HEK293 (cell line): ENCODE results near the gene ALKBH7.
A peak's percentile ranks its signal among the peaks of the same experiment; 100 is the strongest.

Source experiments
- GFI1B ChIP-seq: fragments of 450-650 bp; formaldehyde crosslinking; IDR thresholded peaks from 2 replicates; pipeline ENCODE4 v1.5.1; 2016; ENCODE audit warnings: missing biosample characterization, missing genetic modification characterization
- GLIS1 ChIP-seq: fragments of 450-650 bp; formaldehyde crosslinking; IDR thresholded peaks from 2 replicates; pipeline ENCODE4 v1.5.1; 2016; ENCODE audit warnings: missing biosample characterization, missing genetic modification characterization
- HIC1 ChIP-seq: fragments of 450-650 bp; formaldehyde crosslinking; IDR thresholded peaks from 2 replicates; pipeline ENCODE4 v1.5.1; 2016; ENCODE audit warnings: missing biosample characterization, missing genetic modification characterization
- KLF16 ChIP-seq: fragments of 450-650 bp; formaldehyde crosslinking; IDR thresholded peaks from 2 replicates; pipeline ENCODE4 v1.5.1; 2017; ENCODE audit warnings: missing biosample characterization, missing genetic modification characterization
- SCRT1 ChIP-seq: fragments of 450-650 bp; formaldehyde crosslinking; IDR thresholded peaks from 2 replicates; pipeline ENCODE4 v1.5.1; 2016; ENCODE audit warnings: missing biosample characterization, missing genetic modification characterization, borderline replicate concordance
- SCRT2 ChIP-seq: fragments of 450-650 bp; formaldehyde crosslinking; IDR thresholded peaks from 2 replicates; pipeline ENCODE4 v1.5.1; 2016; ENCODE audit warnings: missing biosample characterization, missing genetic modification characterization
- ZBTB49 ChIP-seq: fragments of 450-650 bp; formaldehyde crosslinking; IDR thresholded peaks from 2 replicates; pipeline ENCODE4 v1.5.1; 2016; ENCODE audit warnings: missing biosample characterization, missing genetic modification characterization, low read depth
- ZBTB7A ChIP-seq: fragments of 450-650 bp; formaldehyde crosslinking; IDR thresholded peaks from 2 replicates; pipeline ENCODE4 v1.5.1; 2016; ENCODE audit warnings: low read depth, missing biosample characterization, missing genetic modification characterization
- ZEB2 ChIP-seq: fragments of 450-650 bp; formaldehyde crosslinking; IDR thresholded peaks from 2 replicates; pipeline ENCODE4 v1.5.1; 2016; ENCODE audit warnings: missing biosample characterization, missing genetic modification characterization
- ZNF140 ChIP-seq: fragments of 450-650 bp; formaldehyde crosslinking; IDR thresholded peaks from 2 replicates; pipeline ENCODE4 v1.5.1; 2016; ENCODE audit warnings: missing biosample characterization, missing genetic modification characterization
- ZNF155 ChIP-seq: fragments of 450-650 bp; formaldehyde crosslinking; IDR thresholded peaks from 2 replicates; pipeline ENCODE4 v1.5.1; 2016; ENCODE audit warnings: missing biosample characterization, missing genetic modification characterization
- ZNF169 ChIP-seq: fragments of 450-650 bp; formaldehyde crosslinking; IDR thresholded peaks from 2 replicates; pipeline ENCODE4 v1.5.1; 2016; ENCODE audit warnings: missing biosample characterization, missing genetic modification characterization
- ZNF2 ChIP-seq: fragments of 450-650 bp; formaldehyde crosslinking; IDR thresholded peaks from 2 replicates; pipeline ENCODE4 v1.5.1; 2016; ENCODE audit warnings: missing biosample characterization, missing genetic modification characterization
- ZNF23 ChIP-seq: fragments of 450-650 bp; formaldehyde crosslinking; IDR thresholded peaks from 2 replicates; pipeline ENCODE4 v1.5.1; 2016; ENCODE audit warnings: missing biosample characterization, missing genetic modification characterization, borderline replicate concordance
- ZNF350 ChIP-seq: fragments of 450-650 bp; formaldehyde crosslinking; IDR thresholded peaks from 2 replicates; pipeline ENCODE4 v1.5.0; 2017; ENCODE audit warnings: missing biosample characterization, mild to moderate bottlenecking, missing genetic modification characterization
- ZNF394 ChIP-seq: fragments of 450-650 bp; formaldehyde crosslinking; IDR thresholded peaks from 2 replicates; pipeline ENCODE4 v1.5.1; 2016; ENCODE audit warnings: missing biosample characterization, missing genetic modification characterization, mild to moderate bottlenecking, moderate library complexity, borderline replicate concordance
- ZNF514 ChIP-seq: fragments of 450-650 bp; formaldehyde crosslinking; IDR thresholded peaks from 2 replicates; pipeline ENCODE4 v1.5.1; 2016; ENCODE audit warnings: missing biosample characterization, missing genetic modification characterization
- ZNF530 ChIP-seq: fragments of 450-650 bp; formaldehyde crosslinking; IDR thresholded peaks from 2 replicates; pipeline ENCODE4 v1.5.1; 2016; ENCODE audit warnings: low read depth, missing biosample characterization, missing genetic modification characterization
- ZNF544 ChIP-seq: fragments of 450-650 bp; formaldehyde crosslinking; IDR thresholded peaks from 2 replicates; pipeline ENCODE4 v1.5.0; 2017; ENCODE audit warnings: missing biosample characterization, missing genetic modification characterization
- ZNF549 ChIP-seq: fragments of 450-650 bp; IDR thresholded peaks from 2 replicates; pipeline ENCODE4 v1.5.1; 2018; ENCODE audit warnings: missing biosample characterization, missing genetic modification characterization, mild to moderate bottlenecking, inconsistent platforms, moderate library complexity
- ZNF596 ChIP-seq: fragments of 450-650 bp; IDR thresholded peaks from 2 replicates; pipeline ENCODE4 v1.5.0; 2018; ENCODE audit warnings: missing biosample characterization, mild to moderate bottlenecking, missing genetic modification characterization, moderate library complexity
- ZNF621 ChIP-seq: fragments of 450-650 bp; formaldehyde crosslinking; IDR thresholded peaks from 2 replicates; pipeline ENCODE4 v1.5.1; 2017; ENCODE audit warnings: missing biosample characterization, missing genetic modification characterization
- ZNF624 ChIP-seq: fragments of 450-650 bp; formaldehyde crosslinking; IDR thresholded peaks from 2 replicates; pipeline ENCODE4 v1.5.1; 2017; ENCODE audit warnings: missing biosample characterization, missing genetic modification characterization
- ZNF626 ChIP-seq: fragments of 450-650 bp; sonication (Bioruptor Pico); formaldehyde crosslinking; IDR thresholded peaks from 2 replicates; pipeline ENCODE4 v1.5.1; 2018; ENCODE audit warnings: missing biosample characterization, missing genetic modification characterization, inconsistent platforms
- ZNF707 ChIP-seq: fragments of 450-650 bp; formaldehyde crosslinking; IDR thresholded peaks from 2 replicates; pipeline ENCODE4 v1.5.1; 2016; ENCODE audit warnings: missing biosample characterization, missing genetic modification characterization
- ZSCAN30 ChIP-seq: fragments of 450-650 bp; IDR thresholded peaks from 2 replicates; pipeline ENCODE4 v1.5.1; 2018; ENCODE audit warnings: missing biosample characterization, mild to moderate bottlenecking, missing genetic modification characterization, moderate library complexity
- TF ChIP-seq, protein P1 (sequence below): fragments of 450-650 bp; formaldehyde crosslinking; IDR thresholded peaks from 2 replicates; pipeline ENCODE4 v1.5.1; 2016; ENCODE audit warnings: missing biosample characterization, missing genetic modification characterization
- TF ChIP-seq, protein P2 (sequence below): fragments of 450-650 bp; formaldehyde crosslinking; IDR thresholded peaks from 2 replicates; pipeline ENCODE4 v1.5.1; 2016; ENCODE audit warnings: missing biosample characterization, missing genetic modification characterization
- TF ChIP-seq, protein P3 (sequence below): fragments of 450-650 bp; formaldehyde crosslinking; IDR thresholded peaks from 2 replicates; pipeline ENCODE4 v1.5.1; 2017; ENCODE audit warnings: missing biosample characterization, missing genetic modification characterization

Gene ALKBH7

GRCh38 chr19:6393074-6393982 is 20.7 kb downstream of the ALKBH7 start, which contains the start of gene GTF2F1 (continued):
- TF ChIP-seq, protein P1, sequence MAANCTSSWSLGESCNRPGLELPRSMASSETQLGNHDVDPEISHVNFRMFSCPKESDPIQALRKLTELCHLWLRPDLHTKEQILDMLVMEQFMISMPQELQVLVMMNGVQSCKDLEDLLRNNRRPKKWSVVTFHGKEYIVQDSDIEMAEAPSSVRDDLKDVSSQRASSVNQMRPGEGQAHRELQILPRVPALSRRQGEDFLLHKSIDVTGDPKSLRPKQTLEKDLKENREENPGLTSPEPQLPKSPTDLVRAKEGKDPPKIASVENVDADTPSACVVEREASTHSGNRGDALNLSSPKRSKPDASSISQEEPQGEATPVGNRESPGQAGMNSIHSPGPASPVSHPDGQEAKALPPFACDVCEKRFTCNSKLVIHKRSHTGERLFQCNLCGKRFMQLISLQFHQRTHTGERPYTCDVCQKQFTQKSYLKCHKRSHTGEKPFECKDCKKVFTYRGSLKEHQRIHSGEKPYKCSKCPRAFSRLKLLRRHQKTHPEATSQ = no peak
- no peak for TF ChIP-seq ZNF350 (tag by site-specific recombination)
- no peak; the same call in 1 of the 2 replicates for TF ChIP-seq ZNF2 (tag by site-specific recombination)
- TF ChIP-seq ZNF155 (tag by site-specific recombination) = no peak
- TF ChIP-seq ZNF707 (tag by site-specific recombination) = no peak
- no peak for TF ChIP-seq ZNF621 (tag by site-specific recombination)
- no peak for TF ChIP-seq SCRT1 (tag by site-specific recombination)
- no peak for TF ChIP-seq ZNF23
- no peak for TF ChIP-seq SCRT2
- TF ChIP-seq ZNF626 (tag by site-specific recombination) = no peak
- TF ChIP-seq GFI1B (tag by site-specific recombination) = no peak
- TF ChIP-seq ZBTB7A (tag by site-specific recombination) = 0 out of 2 replicates have a peak, but pooled peaks have one; percentile 45
- TF ChIP-seq ZNF624 = no peak
- 0 out of 2 replicates have a peak, but pooled peaks have one; percentile 36 for TF ChIP-seq KLF16 (tag by site-specific recombination)
- no peak for TF ChIP-seq ZBTB49
- TF ChIP-seq, protein P2, sequence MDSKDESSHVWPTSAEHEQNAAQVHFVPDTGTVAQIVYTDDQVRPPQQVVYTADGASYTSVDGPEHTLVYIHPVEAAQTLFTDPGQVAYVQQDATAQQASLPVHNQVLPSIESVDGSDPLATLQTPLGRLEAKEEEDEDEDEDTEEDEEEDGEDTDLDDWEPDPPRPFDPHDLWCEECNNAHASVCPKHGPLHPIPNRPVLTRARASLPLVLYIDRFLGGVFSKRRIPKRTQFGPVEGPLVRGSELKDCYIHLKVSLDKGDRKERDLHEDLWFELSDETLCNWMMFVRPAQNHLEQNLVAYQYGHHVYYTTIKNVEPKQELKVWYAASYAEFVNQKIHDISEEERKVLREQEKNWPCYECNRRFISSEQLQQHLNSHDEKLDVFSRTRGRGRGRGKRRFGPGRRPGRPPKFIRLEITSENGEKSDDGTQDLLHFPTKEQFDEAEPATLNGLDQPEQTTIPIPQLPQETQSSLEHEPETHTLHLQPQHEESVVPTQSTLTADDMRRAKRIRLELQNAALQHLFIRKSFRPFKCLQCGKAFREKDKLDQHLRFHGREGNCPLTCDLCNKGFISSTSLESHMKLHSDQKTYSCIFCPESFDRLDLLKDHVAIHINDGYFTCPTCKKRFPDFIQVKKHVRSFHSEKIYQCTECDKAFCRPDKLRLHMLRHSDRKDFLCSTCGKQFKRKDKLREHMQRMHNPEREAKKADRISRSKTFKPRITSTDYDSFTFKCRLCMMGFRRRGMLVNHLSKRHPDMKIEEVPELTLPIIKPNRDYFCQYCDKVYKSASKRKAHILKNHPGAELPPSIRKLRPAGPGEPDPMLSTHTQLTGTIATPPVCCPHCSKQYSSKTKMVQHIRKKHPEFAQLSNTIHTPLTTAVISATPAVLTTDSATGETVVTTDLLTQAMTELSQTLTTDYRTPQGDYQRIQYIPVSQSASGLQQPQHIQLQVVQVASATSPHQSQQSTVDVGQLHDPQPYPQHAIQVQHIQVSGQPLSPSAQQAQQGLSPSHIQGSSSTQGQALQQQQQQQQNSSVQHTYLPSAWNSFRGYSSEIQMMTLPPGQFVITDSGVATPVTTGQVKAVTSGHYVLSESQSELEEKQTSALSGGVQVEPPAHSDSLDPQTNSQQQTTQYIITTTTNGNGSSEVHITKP = peak; percentile 97
- no peak for TF ChIP-seq ZNF514 (tag by site-specific recombination)
- TF ChIP-seq ZNF394 (tag by site-specific recombination) = 0 out of 2 replicates have a peak, but pooled peaks have one; percentile 15
- TF ChIP-seq, protein P3, sequence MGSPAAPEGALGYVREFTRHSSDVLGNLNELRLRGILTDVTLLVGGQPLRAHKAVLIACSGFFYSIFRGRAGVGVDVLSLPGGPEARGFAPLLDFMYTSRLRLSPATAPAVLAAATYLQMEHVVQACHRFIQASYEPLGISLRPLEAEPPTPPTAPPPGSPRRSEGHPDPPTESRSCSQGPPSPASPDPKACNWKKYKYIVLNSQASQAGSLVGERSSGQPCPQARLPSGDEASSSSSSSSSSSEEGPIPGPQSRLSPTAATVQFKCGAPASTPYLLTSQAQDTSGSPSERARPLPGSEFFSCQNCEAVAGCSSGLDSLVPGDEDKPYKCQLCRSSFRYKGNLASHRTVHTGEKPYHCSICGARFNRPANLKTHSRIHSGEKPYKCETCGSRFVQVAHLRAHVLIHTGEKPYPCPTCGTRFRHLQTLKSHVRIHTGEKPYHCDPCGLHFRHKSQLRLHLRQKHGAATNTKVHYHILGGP (tag by site-specific recombination) = no peak
- peak; percentile 32; the same call in 1 of the 2 replicates for TF ChIP-seq ZSCAN30
- TF ChIP-seq ZNF544 (tag by site-specific recombination) = no peak
- TF ChIP-seq GLIS1 (tag by site-specific recombination) = peak; percentile 94
- no peak for TF ChIP-seq ZNF169 (tag by site-specific recombination)
- TF ChIP-seq HIC1 (tag by site-specific recombination) = no peak
- no peak for TF ChIP-seq ZNF549
- TF ChIP-seq ZEB2 = 0 out of 2 replicates have a peak, but pooled peaks have one; percentile 41
- no peak for TF ChIP-seq ZNF140
- no peak for TF ChIP-seq ZNF596 (tag by site-specific recombination)
- no peak for TF ChIP-seq ZNF530 (tag by site-specific recombination)
